Liver (tissue), 9 donors: ENCODE results near the gene SH2B3. TPM values are rescaled to one million over a fixed set of nuclear protein-coding genes. Genes with fewer than 3 reads are reported as not detected.

Experiments
- DNase-seq: peaks from one replicate; pipeline ENCODE4 v3.0.0-alpha.2; 2017; ENCODE audit warnings: low spot score
- H3K27ac ChIP-seq, 2 donors: one replicate each; pipeline ENCODE4 v1.7.0; 2013; ENCODE audit warnings: inconsistent platforms in 2 of 2, low read length in 2 of 2, control low read depth in 1 of 2, low read depth in 1 of 2, mild to moderate bottlenecking in 1 of 2
- H3K27me3 ChIP-seq, 4 donors: one replicate each; pipeline versions ENCODE4 v1.6.1 to v1.7.0; 2013; ENCODE audit warnings: low read length in 3 of 4, inconsistent platforms in 1 of 4, mild to moderate bottlenecking in 1 of 4, moderate library complexity in 1 of 4; ENCODE audit not compliant: control insufficient read depth in 4 of 4, insufficient read depth in 4 of 4
- H3K36me3 ChIP-seq, 4 donors: one replicate each; pipeline versions ENCODE4 v1.6.1 to v1.7.0; 2013; ENCODE audit warnings: low read length in 3 of 4, mild to moderate bottlenecking in 3 of 4, low read depth in 1 of 4, moderate library complexity in 1 of 4; ENCODE audit not compliant: control insufficient read depth in 4 of 4, insufficient read depth in 3 of 4
- H3K4me1 ChIP-seq, 4 donors: one replicate each; pipeline versions ENCODE4 v1.6.1 to v1.7.0; 2013; ENCODE audit warnings: low read length in 3 of 4, mild to moderate bottlenecking in 3 of 4, moderate library complexity in 1 of 4; ENCODE audit not compliant: control insufficient read depth in 4 of 4, insufficient read depth in 4 of 4
- H3K4me3 ChIP-seq, 3 donors: one replicate each; pipeline versions ENCODE4 v1.6.1 to v1.7.0; 2013; ENCODE audit warnings: low read length in 3 of 3, control low read depth in 1 of 3, low read depth in 1 of 3, mild to moderate bottlenecking in 1 of 3
- H3K9ac ChIP-seq, 2 donors: one replicate each; pipeline ENCODE4 v1.7.0; 2013; ENCODE audit warnings: low read length in 2 of 2, mild to moderate bottlenecking in 2 of 2, moderate library complexity in 2 of 2, control low read depth in 1 of 2, low read depth in 1 of 2
- H3K9me3 ChIP-seq, 4 donors: one replicate each; pipeline versions ENCODE4 v1.6.1 to v1.7.0; 2013; ENCODE audit warnings: low read length in 3 of 4; ENCODE audit not compliant: control insufficient read depth in 4 of 4
- ATF3 ChIP-seq: IDR thresholded peaks from 2 replicates; pipeline ENCODE4 v1.6.1; 2016; ENCODE audit warnings: antibody characterized with exemption
- CTCF ChIP-seq: fragments of 150-350 bp; IDR thresholded peaks from 2 replicates; pipeline ENCODE4 v1.5.1; 2017; ENCODE audit warnings: improper control_type of control experiment, low read depth, low read length; ENCODE audit not compliant: missing input control
- FOXA1 ChIP-seq: IDR thresholded peaks from 2 replicates; pipeline ENCODE4 v1.6.1; 2016; ENCODE audit warnings: antibody characterized with exemption
- FOXA2 ChIP-seq: IDR thresholded peaks from 2 replicates; pipeline ENCODE4 v1.6.1; 2016; ENCODE audit warnings: antibody characterized with exemption
- GABPA ChIP-seq, 2 donors: IDR thresholded peaks in 1 of 2; conservative IDR thresholded peaks in 1 of 2; 2 replicates each; pipeline ENCODE4 v1.6.1; 2016; ENCODE audit warnings: antibody characterized with exemption in 2 of 2, mild to moderate bottlenecking in 1 of 2, moderate library complexity in 1 of 2
- HNF4A ChIP-seq, 2 donors: conservative IDR thresholded peaks; 2 replicates each; pipeline ENCODE4 v1.6.1; 2016; ENCODE audit warnings: antibody characterized with exemption in 2 of 2, mild to moderate bottlenecking in 2 of 2
- HNF4G ChIP-seq: IDR thresholded peaks from 2 replicates; pipeline ENCODE4 v1.6.1; 2016; ENCODE audit warnings: antibody characterized with exemption
- JUND ChIP-seq, 2 donors: IDR thresholded peaks; 2 replicates each; pipeline ENCODE4 v1.6.1; 2016; ENCODE audit warnings: antibody characterized with exemption in 2 of 2
- MAX ChIP-seq: IDR thresholded peaks from 2 replicates; pipeline ENCODE4 v1.6.1; 2016; ENCODE audit warnings: antibody characterized with exemption
- NR2F2 ChIP-seq: IDR thresholded peaks from 2 replicates; pipeline ENCODE4 v1.6.1; 2016; ENCODE audit warnings: antibody characterized with exemption
- RAD21 ChIP-seq, 2 donors: IDR thresholded peaks; 2 replicates each; pipeline ENCODE4 v1.6.1; 2016; ENCODE audit warnings: antibody characterized with exemption in 2 of 2, mild to moderate bottlenecking in 2 of 2
- REST ChIP-seq: IDR thresholded peaks from 2 replicates; pipeline ENCODE4 v1.6.1; 2016; ENCODE audit warnings: antibody characterized with exemption, mild to moderate bottlenecking
- RXRA ChIP-seq, 2 donors: IDR thresholded peaks; 2 replicates each; pipeline ENCODE4 v1.6.1; 2017 to 2018; ENCODE audit warnings: antibody characterized with exemption in 2 of 2, mild to moderate bottlenecking in 1 of 2
- SP1 ChIP-seq: IDR thresholded peaks from 2 replicates; pipeline ENCODE4 v1.6.1; 2018; ENCODE audit warnings: antibody characterized with exemption, mild to moderate bottlenecking
- TAF1 ChIP-seq: conservative IDR thresholded peaks from 2 replicates; pipeline ENCODE4 v1.6.1; 2016; ENCODE audit warnings: antibody characterized with exemption, mild to moderate bottlenecking
- YY1 ChIP-seq: IDR thresholded peaks from 2 replicates; pipeline ENCODE4 v1.6.1; 2016; ENCODE audit warnings: antibody characterized with exemption, mild to moderate bottlenecking
- ZBTB33 ChIP-seq: IDR thresholded peaks from 2 replicates; pipeline ENCODE4 v1.6.1; 2016; ENCODE audit warnings: antibody characterized with exemption
- WGBS: extraction: QIAGEN DNeasy Blood & Tissue Kit; methylation state at CpG from one replicate; pipeline ENCODE4 v1.1.7; 2013; 5-methylcytosine and 5-hydroxymethylcytosine counted together
- polyA plus RNA-seq, 2 donors: library from polyadenylated mRNA; stranded (reverse) in 1 of 2; unstranded in 1 of 2; fragments of 200-250 nt in 1 of 2; fragments of >200 nt in 1 of 2; fragmentation: Nextera tagmentation in 1 of 2; extraction: Ambion mirVana in 1 of 2; gene quantifications; one replicate each; pipeline versions ENCODE4 v1.2.1 to v1.2.3, GENCODE V29; 2013 to 2015
- total RNA-seq, 2 donors: library from RNA; depleted of rRNA; stranded (reverse); fragments of >200 nt; gene quantifications; one replicate each; pipeline ENCODE4 v1.2.3, GENCODE V29; 2014
- donor health status: healthy.
- donor health status: healthy.
- donor health status: healthy.
- donor health status: healthy.
- donor health status: healthy.

SH2B3 gene
- total and polyA plus RNA-seq, 4 donors: 4.4 to 18.7 (median 8.8) TPM

GRCh38 chr12:111408116-111408440 lies 2.4 kb downstream of the SH2B3 start (continued):
- no peak for TF ChIP-seq JUND (IDR thresholded peaks at IDR 0.05)
- no peak for TF ChIP-seq ZBTB33
- no peak for TF ChIP-seq RAD21 (IDR thresholded peaks at IDR 0.05)
- no peak for TF ChIP-seq FOXA2
- TF ChIP-seq RXRA (IDR thresholded peaks at IDR 0.05): no peak
- no peak for TF ChIP-seq FOXA1
- no peak for TF ChIP-seq HNF4G
- no peak for TF ChIP-seq GABPA (IDR thresholded peaks at IDR 0.05 in 1 of 2, conservative IDR thresholded peaks at IDR 0.05 in 1 of 2)

- H3K9me3 ChIP-seq: no peaks in the 10 kb centered on the region
- no peak overlapping the region for H3K4me3 ChIP-seq
- no peaks in the 10 kb centered on the region for H3K27me3 ChIP-seq
- H3K36me3 ChIP-seq: no peaks in the 10 kb centered on the region
- peak overlapping the region; percentile 80 to 85 for H3K27ac ChIP-seq
- DNase-seq: no peak
- peak overlapping the region in 1 of 2 donors; percentile 50 for H3K9ac ChIP-seq
- TF ChIP-seq JUND (IDR thresholded peaks at IDR 0.05): no peak
- TF ChIP-seq TAF1: no peak
- TF ChIP-seq GABPA (IDR thresholded peaks at IDR 0.05 in 1 of 2, conservative IDR thresholded peaks at IDR 0.05 in 1 of 2): no peak
- no peak for TF ChIP-seq SP1
- TF ChIP-seq CTCF: no peak
- TF ChIP-seq YY1: no peak
- TF ChIP-seq FOXA2: no peak
- WGBS: 80% methylated on average over 4 of the region's 4 CpGs
- peaks cover 17 to 76% (median 58%) of the 10 kb centered on the region in 4 donors for H3K4me1 ChIP-seq
Measured at GRCh38 chr12:111408686-111409402, 3.1 kb downstream of the SH2B3 start.

GRCh38 chr12:111409403-111409779 lies 3.7 kb downstream of the SH2B3 start:
- DNase-seq: no peak
- H3K27me3 ChIP-seq: no peaks in the 10 kb centered on the region
- H3K9ac ChIP-seq: peak overlapping the region in 1 of 2 donors; percentile 50
- TF ChIP-seq REST (no peak), RAD21 (IDR thresholded peaks at IDR 0.05) (no peak), FOXA1 (no peak), JUND (IDR thresholded peaks at IDR 0.05) (no peak), HNF4A (conservative IDR thresholded peaks at IDR 0.05) (no peak), HNF4G (no peak), YY1 (no peak), NR2F2 (no peak), ZBTB33 (no peak), CTCF (no peak), GABPA (IDR thresholded peaks at IDR 0.05 in 1 of 2, conservative IDR thresholded peaks at IDR 0.05 in 1 of 2) (no peak), MAX (no peak), TAF1 (no peak), ATF3 (no peak)

More at GRCh38 chr12:111409403-111409779, 3.7 kb downstream of the SH2B3 start:
- H3K27ac ChIP-seq: peak overlapping the region; percentile 80 to 85
- WGBS: 67% methylated on average over 15 of the region's 15 CpGs
- no peaks in the 10 kb centered on the region for H3K9me3 ChIP-seq
- no peak overlapping the region for H3K4me3 ChIP-seq
- H3K4me1 ChIP-seq: peaks cover 17 to 78% (median 59%) of the 10 kb centered on the region in 4 donors
- H3K36me3 ChIP-seq: no peaks in the 10 kb centered on the region
